K562 (cell line): Measurements from ENCODE around the gene METTL15.

Experiments
- CBFB ChIP-seq: sonication (generic); formaldehyde crosslinking; IDR thresholded peaks from 2 replicates; pipeline ENCODE4 v1.4.0; 2020; ENCODE audit warnings: mild to moderate bottlenecking, missing genetic modification reagents
- KDM1A ChIP-seq, 2 experiments: fragments of 450-650 bp; IDR thresholded peaks; 2 replicates each; pipeline ENCODE4 v1.6.1; 2016; ENCODE audit warnings: mild to moderate bottlenecking in 2 of 2
- POLR2AphosphoS2 ChIP-seq: IDR thresholded peaks from 2 replicates; pipeline ENCODE4 v1.6.1; 2012; ENCODE audit warnings: low read length, improper control_type of control experiment
- TF ChIP-seq, protein P1 (sequence below): sonication (generic); formaldehyde crosslinking; IDR thresholded peaks from 2 replicates; pipeline ENCODE4 v1.4.0; 2020; ENCODE audit warnings: mild to moderate bottlenecking, missing genetic modification reagents
- TF ChIP-seq, protein P2 (sequence below), 3 experiments: IDR thresholded peaks in 2 of 3; conservative IDR thresholded peaks in 1 of 3; 2 replicates each; pipeline ENCODE4 v1.5.1; 2011 to 2012; ENCODE audit warnings: low read length in 3 of 3, mild to moderate bottlenecking in 3 of 3, control low read depth in 2 of 3, improper control_type of control experiment in 1 of 3, inconsistent platforms in 1 of 3, low read depth in 1 of 3, mixed read lengths in 1 of 3, moderate library complexity in 1 of 3; ENCODE audit not compliant: insufficient read depth in 2 of 3

DNA sequence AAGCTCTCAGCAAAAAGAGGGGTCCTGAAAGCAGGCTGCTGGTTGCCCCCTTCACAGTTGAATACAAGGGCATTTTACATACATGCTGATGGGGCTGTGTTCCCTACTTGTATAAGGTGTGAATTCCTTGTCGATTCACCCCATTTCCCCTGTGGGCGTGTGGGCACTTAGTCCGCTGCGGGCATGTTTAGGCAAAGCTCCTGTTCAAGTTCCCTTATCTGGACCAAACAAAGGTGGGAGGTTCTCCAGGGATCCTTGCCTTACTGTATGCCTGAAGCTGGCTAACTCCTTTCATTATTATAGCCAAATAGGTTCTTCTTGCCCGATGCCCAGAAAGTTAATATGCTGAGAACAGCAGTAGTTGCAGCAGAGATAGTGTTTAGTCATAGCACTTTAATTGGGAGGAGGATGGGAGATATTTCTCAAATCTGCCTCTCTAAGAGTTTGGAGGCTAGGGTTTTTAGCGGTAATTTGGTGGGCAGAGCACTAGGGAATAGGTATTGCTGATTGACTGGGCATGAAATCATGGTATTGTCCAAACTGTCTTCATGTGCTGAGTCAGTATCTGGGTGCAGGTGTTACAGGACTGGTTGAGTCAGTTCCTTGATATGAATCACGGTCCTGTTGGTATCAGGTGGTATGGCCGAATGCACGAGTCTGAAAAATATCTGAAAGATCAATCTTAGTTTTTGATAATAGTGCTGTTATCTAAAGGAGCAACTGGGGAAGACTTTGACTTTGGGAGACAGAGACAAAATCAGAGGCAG lies 32.7 kb downstream of the METTL15 start:
- TF ChIP-seq CBFB (no peak), POLR2AphosphoS2 (no peak), KDM1A (IDR thresholded peaks at IDR 0.05) (no peak)
- TF ChIP-seq, protein P1, sequence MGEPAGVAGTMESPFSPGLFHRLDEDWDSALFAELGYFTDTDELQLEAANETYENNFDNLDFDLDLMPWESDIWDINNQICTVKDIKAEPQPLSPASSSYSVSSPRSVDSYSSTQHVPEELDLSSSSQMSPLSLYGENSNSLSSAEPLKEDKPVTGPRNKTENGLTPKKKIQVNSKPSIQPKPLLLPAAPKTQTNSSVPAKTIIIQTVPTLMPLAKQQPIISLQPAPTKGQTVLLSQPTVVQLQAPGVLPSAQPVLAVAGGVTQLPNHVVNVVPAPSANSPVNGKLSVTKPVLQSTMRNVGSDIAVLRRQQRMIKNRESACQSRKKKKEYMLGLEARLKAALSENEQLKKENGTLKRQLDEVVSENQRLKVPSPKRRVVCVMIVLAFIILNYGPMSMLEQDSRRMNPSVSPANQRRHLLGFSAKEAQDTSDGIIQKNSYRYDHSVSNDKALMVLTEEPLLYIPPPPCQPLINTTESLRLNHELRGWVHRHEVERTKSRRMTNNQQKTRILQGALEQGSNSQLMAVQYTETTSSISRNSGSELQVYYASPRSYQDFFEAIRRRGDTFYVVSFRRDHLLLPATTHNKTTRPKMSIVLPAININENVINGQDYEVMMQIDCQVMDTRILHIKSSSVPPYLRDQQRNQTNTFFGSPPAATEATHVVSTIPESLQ (CRISPR knock-in tag): no peak
- TF ChIP-seq, protein P2, sequence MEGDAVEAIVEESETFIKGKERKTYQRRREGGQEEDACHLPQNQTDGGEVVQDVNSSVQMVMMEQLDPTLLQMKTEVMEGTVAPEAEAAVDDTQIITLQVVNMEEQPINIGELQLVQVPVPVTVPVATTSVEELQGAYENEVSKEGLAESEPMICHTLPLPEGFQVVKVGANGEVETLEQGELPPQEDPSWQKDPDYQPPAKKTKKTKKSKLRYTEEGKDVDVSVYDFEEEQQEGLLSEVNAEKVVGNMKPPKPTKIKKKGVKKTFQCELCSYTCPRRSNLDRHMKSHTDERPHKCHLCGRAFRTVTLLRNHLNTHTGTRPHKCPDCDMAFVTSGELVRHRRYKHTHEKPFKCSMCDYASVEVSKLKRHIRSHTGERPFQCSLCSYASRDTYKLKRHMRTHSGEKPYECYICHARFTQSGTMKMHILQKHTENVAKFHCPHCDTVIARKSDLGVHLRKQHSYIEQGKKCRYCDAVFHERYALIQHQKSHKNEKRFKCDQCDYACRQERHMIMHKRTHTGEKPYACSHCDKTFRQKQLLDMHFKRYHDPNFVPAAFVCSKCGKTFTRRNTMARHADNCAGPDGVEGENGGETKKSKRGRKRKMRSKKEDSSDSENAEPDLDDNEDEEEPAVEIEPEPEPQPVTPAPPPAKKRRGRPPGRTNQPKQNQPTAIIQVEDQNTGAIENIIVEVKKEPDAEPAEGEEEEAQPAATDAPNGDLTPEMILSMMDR (IDR thresholded peaks at IDR 0.05 in 2 of 3, conservative IDR thresholded peaks at IDR 0.05 in 1 of 3; ENCODE audit: insufficient read depth in 2 of 3, low read depth in 1 of 3, low read length in 3 of 3): no peak
